Esophagus mucosa (tissue), 1 donor: ENCODE results near the gene SEMA4D. TPM values are rescaled to one million over a fixed set of nuclear protein-coding genes. Genes with fewer than 3 reads are reported as not detected.

Experiments
- ATAC-seq: fragments of 200-7000 bp; cut with Tn5 transposase; one replicate; pipeline ENCODE4 v1.9.1; 2020
- total RNA-seq: library from RNA; stranded (reverse); gene quantifications from one replicate; pipeline ENCODE4 v1.2.4, GENCODE V29; 2023
- donor health status: DM: yes; HTN: yes; CAD: no.

SEMA4D gene
- total RNA-seq, 1 donor from 2014 or later: 30.4 TPM

DNA sequence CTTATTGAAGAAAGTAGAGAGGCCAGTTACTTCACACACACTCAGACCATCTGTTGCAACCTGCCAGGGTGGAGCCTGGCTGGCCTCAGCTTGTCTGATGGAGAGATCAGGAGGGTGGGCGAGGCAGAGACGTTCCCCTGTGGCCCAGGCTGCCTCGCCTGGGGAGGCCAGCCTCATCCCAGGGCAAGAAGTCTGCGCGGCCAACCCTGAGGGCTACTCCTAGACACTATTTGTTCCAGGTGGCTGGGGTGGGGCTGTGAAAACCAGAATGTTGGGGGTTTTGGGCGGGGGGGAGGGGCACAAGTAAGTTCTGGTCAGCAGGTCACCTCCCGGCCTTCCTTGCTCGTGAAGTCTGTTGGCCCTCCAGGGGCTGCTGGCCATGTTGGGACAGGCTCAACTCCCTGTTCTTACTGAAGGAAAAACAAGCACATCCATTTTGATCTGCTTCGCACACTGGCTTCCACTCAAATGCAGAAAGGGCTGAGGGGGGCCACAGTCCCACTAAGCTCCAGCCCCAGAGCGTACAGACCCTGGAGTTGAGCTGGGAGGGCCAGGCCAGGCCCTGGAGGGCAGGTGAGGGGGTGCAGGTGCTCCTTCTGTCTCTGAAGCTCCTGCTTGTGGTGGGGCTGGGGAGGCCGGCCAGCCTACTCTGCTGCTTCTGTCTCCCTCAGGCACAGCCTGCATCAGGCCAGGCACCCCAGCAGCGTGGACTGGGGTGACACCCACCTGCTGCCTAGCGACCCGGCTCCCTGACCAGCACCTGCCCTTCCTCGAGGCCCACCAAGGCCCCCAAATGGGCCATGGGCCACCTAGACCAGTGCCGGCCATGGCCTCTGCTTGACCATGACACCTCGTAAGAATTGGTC, 133.0 kb downstream of the SEMA4D start:
- ATAC-seq: no peak

GRCh38 chr9:89363921-89364665, 133.8 kb downstream of the SEMA4D start:
- no peak for ATAC-seq

DNA sequence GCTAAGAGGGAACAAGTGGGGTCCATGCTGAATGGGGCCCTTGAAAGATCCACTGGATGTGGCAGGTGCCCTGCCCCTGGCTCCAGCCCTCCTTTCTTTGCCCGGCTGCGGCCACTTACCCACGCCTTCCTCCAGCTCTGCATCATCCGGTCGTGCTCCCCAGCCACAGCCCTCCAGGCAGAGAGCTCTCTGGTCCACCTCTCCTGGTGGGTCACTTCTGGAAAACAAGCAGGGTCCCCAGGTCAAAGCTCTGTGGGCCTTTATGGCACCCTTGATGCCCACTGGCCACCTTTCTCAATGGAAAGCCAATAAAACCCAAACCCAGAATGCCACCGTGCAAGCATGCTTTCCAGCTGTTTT, 134.6 kb downstream of the SEMA4D start:
- no peak for ATAC-seq

- ATAC-seq: no peak
Observed at GRCh38 chr9:89362647-89363310, 135.1 kb downstream of the SEMA4D start.

DNA sequence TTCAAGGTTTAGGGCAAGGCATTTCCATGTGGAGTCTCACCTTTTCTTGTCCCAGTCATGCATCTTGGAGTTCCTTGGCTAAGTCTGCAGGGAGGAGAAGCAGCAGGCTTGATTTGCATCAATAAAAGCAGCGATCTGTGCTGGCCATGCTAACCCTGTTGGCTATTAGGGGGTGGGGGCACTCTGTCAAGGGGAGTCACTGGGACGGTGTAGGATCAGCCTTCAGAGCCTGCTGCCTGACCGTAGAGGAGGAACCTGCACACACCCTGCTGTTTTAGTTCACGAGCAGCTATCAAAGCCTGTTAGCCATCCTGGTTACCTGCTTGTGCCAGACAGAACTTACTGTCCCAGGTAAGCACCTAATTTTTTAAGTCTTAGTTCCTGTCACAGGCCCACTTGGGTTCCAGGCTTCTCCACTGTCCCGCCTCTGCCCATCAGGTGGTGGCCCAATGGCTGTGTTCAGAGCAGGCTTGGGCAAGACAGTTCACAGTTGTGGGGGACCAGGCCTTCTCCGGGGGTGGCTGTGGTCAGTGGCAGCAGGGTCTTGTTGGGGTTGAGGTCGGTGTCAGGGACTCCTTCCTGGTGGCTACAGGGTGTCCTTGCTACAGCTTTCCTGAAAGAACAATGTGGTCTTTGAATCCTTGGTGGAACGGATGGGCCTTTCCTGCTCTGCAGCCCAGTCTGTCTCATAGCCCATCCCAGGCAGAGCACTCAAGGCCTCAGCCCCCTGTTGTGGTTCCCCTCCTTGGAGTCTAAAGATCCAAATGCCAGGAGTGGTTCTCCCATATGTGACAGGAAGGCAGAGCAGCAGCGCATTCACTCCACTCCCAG, 135.9 kb downstream of the SEMA4D start:
- no peak for ATAC-seq

GRCh38 chr9:89361031-89361430, 136.9 kb downstream of the SEMA4D start:
- ATAC-seq: no peak

DNA sequence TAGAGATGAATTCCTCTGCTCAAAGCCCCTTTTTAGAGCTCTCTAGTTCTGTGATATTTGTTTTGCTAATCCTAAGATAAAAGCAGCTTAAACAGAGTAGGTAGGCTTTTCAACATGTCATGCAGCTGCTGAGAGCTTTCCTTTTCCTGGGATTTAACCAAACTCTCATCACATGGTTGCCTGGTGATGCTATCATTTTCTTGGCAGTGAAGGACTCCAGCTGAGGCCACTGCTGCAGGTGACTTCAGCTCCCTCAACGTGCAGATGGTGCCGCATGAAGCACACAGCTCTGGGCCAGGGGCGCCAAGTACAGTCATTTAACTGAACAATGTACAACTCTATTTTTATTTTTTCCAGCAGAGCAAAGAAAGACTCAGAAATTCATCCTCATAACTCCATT, 137.4 kb downstream of the SEMA4D start:
- no peak for ATAC-seq

DNA sequence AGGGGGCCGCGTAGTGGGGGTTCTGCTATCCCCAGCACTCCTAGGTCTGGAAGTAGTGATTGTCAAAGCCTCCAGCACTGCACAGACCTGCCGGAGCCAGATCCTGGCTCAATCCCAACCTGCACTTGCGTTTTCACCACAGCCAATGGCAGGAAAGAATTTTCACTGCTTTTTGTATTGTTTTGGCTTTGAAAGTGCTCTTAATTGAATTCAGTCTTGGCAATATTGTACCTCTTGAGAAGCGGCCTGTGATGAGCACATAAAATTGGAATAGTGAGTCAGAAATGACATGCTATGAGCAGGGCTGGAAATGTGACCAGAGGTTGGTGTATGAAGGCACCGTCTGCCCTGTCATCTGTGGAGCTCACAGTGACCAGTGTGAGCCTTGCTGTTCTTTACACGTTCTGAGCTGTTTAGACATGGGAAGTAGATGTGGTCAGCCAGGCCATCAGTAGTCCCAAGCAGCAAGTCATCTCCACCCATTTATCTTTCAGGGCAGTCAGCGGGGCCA, 138.1 kb downstream of the SEMA4D start:
- no peak for ATAC-seq

GRCh38 chr9:89358985-89359384, 138.9 kb downstream of the SEMA4D start:
- no peak for ATAC-seq

GRCh38 chr9:89358376-89358916, 139.5 kb downstream of the SEMA4D start:
- ATAC-seq: no peak

- ATAC-seq: no peak
Observed at GRCh38 chr9:89357331-89358197, 140.3 kb downstream of the SEMA4D start.

DNA sequence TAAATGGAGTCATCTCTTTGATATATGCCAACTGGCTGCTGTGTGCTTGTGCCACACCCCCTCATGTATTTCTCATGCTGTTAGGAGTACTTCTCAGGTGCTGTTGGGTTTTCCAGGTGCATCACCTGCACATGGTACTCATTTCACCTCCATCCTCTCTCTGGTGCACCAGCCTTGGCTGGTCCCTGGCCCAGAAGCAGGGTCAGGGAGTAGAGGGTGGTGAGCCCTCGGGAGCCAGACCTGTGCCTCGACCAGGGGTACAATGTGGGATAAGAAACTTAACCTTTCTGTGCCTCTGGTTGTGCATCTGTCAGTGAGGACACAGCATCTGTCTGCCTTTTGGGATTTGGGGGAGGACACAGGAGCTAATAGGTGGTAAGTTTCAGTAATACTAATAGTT, 141.1 kb downstream of the SEMA4D start:
- no peak for ATAC-seq

DNA sequence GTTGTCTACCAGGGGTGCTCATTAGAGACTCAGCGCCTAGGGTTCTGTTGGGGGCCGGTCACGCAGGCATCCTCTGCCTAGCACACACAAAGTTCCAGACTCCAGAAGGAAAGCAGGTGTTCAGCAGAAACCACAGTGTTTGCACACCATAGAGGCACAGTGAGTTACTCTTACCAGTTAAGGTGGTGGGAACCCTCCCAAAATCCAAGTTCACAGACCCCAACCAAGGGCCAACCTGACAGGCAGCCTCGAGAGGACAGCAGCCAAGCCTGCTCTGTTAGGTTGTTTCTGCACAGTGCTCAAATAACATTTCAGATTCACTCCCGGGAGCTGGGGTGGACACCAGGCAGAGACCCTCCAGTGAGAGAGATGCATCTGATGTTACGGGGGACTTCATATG, 143.4 kb downstream of the SEMA4D start:
- no peak for ATAC-seq

GRCh38 chr9:89353989-89354388, 143.9 kb downstream of the SEMA4D start:
- no peak for ATAC-seq

DNA sequence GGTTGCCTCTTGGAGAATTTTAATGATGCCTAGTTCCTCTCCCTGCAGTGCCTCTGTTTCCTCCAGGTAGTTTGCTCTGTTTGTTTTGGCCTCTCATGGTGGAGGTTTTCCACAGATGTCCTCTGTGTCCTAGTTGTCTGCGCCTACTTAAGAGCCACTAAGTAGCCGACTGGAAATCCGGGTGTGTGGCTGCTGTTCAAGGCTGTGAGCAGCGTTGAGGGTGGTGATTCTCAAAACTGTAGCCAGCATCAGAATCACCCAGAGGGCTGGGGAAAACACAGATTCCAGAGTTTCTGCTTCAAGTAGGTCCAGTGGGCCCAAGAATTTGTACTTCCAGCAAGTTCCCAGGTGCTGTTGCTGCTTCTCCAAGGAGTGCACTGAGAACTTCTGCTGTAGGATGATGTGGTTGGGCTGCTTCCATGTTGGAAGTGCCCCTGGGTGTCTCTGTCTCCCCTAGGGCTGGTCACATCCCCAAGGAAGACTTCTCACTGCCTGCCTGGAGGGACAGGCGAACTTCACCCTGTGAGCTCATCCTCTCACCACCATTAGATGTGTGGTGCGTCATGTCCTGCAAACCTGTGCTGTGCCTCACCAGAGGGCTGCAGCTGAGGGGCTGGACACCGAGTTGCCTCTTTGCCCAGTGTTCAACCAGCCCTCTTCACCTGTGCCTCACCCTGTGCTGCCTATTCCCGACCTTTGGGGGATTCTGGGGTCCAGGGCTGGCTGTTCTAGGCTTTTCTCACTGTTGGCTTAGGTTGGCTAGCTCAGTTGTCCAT, 144.9 kb downstream of the SEMA4D start:
- ATAC-seq: no peak

DNA sequence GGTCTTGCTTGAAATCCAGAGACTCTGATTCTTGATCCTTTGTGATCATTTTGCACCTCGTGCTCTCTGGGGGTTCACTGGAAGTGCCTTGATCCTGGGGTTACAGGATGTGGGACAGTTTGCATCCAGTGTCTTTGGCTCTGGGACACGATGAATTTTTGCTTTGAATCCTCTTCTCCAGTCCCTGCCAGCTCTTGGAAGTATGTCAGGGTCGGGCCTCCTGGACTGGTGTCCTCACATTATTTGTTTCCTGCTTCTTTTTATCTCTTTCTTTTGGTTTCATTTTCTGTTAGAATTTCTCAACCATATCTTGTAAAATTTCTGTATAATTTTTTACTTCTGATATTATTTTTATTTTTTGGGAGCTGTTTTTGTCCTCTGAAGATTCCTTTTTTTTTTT, 145.5 kb downstream of the SEMA4D start:
- no peak for ATAC-seq

DNA sequence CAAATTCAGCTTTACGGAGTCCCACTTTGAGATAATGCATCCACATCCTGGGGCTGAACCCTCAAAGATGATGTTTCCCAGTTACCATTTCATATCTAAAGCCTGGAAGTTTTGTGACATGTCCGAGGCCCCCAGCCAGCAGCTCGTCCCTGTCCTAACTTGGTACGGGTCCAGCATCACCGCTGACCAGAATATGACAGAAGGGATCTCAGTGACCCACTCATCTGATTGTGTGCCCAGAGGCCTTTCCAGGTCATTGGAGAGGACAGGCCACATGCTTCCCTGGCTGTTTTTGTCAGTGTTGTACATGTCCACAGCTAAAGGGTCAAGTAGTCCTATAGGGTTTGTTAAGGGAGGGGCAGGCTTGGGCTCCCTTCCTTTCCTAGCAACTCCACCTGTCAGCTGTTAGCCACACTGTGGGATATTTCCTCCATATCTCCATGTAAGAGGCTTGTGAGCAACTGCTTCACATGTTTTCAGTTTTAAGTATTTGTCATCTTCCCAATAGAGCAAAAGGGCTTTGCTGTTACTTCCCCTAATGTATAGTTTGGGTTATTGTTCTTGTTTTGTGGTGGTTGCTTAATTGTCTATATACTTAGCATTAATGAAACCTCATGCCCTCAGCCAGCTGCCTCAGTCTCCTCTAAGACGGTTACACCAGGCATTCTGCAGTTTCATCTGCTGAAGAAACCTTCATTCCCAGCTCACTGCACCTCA, 146.2 kb downstream of the SEMA4D start:
- ATAC-seq: no peak

DNA sequence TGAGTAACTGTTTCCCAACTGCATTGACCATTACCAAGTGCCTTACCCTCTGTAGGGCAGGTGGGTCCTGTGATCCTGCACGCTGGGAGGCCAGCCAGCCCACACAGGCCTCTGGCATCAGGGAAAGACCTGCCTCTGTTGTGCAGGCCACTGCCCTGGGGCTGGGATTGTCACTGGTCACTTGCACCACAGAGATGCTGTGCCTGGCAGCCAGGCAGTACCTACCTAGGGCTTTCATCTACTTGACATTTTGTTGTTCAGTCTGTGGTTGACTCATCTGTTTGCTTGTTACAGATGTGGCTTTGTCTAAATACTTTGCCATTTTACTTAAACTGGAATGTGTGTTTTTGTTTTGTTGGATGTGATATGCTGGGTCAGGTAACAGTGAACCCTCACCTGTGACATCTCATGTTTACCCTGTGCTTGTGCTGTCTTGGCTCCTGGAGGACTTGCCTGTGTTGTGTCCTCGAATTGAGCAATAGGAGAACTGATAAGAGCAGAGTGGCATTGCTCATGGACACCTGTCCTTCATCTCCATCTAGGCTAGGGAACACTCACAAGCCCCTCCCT, 146.8 kb downstream of the SEMA4D start:
- no peak for ATAC-seq

GRCh38 chr9:89349607-89350006, 148.3 kb downstream of the SEMA4D start:
- ATAC-seq: no peak
